ENCODE measurements around the gene TMEM187.
"Not testable (repeated sequence)": the region's sequence is repeated elsewhere in the genome, so short reads cannot be mapped to it uniquely, and the experiment has no call there.

Gene TMEM187

DNA sequence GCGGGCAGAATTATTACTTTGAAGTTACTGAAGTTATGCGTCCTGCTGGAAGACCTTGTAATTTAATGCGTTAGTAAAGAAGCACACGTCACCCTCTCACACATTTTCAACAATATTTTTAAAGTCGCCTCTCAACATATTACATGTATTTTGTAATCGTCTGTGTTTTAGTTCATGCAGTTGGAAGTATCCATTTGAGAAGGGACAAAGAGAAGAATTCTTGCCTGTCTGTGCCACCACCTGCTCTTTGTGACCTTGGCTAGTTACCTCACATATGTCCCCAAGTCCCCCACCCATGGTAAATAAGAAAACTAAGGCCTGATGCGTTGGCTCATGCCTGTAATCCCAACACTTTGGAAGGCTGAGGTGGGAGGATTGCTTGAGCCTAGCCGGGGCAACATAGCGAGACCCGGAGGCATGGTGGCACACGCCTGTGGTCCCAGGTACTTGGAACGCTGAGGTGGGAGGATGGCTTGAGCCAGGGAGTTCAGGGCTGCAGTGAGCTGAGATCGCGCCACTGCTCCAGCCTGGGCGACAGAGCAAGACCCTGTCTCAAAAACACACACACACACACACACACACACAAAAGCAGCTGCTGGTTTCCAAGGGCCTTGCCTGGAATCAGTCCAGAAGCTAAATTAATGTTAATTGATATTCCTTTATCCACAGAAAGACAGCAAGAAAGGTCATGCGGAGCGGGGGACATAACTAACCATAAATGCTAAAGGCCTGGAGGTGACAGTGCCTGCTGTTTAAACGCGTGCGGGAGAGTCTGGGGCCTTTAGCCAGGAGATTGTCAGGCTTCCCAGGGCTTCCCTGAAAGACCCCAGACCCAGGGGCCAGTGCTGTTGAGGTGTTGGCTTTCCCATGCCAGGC lies 811 bp downstream of the TMEM187 start:
- DNase-seq, result no peak

DNA sequence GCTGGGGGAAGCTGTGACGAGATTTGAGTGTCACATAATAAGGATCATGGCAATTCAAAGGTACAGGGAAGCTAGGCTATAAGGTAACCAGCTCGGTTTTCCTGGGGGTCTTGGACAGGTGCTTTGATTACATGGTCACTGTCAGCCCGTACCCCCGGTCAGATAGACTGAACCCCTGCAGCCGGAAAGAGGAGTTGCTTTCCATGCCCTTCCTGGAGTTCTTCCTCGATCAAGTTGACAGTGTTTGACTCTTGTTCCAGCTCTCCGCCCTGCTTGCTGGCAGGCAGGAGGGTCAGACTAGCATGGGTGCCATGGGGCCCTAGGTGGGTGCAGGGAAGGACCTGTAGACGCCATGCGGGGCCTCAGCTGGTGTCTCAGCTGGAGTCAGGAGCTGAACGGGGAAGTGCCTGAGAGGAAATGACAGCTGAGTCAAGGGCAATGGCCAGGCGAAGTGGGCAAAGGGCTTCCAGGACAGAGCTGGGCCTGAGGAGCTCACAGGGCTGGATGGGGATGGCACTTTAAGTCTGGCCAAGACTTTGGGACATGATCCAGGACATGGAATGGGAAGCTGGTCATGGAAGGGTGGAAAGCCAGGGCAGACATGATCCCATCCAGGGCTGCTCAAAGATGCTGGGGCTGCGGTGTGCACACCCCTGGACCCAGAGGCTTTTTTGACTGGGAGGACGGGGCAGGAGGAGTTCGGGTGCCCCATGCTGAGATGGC lies 1.6 kb downstream of the TMEM187 start:
- DNase-seq, result no peak

DNA sequence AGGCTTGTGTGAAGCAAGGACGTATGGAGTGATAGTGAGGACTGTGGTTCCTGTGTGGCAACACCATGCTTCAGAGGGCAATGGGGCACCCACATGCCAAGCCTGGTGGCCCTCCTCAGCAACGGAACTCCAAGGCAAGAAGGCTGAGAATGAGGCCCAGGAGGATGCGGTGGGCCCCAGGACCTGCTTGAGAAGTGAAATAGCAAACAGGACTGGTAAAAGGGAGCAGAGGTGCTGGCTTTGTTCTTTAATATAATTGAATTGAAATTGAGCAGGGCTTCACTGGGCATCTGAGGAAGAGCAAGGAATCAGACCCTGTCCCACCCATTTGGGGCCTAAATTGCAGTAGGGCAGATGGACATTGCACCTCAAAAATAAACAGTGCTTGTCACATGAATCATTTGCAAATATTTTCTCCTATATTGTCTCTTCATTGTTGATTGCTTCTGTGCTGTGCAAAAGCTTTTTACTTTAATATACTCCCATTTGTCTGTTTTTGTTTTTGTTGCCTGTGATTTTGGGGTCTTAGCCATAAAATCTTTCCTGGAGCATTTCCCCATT lies 2.3 kb downstream of the TMEM187 start:
- DNase-seq, result no peak

DNA sequence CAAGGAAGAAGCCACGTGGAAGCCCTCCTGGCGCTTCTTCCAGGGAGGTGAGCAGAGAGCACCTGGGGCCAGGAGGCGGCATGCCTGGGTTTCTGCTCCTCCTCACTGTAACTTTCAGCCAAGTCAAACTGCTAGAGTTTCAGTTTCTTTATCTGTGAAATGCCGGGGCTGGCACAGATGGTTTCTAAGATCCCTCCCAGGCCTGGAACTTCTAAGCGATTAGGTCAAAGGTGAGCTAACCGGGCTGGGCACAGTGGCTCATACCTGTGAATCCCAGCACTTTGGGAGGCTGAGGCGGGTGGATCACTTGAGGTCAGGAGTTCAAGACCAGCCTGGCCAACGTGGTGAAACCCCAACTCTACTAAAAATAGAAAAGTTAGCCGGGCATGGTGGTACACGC lies 7.8 kb downstream of the TMEM187 start:
- DNase-seq, result not testable (repeated sequence)

DNA sequence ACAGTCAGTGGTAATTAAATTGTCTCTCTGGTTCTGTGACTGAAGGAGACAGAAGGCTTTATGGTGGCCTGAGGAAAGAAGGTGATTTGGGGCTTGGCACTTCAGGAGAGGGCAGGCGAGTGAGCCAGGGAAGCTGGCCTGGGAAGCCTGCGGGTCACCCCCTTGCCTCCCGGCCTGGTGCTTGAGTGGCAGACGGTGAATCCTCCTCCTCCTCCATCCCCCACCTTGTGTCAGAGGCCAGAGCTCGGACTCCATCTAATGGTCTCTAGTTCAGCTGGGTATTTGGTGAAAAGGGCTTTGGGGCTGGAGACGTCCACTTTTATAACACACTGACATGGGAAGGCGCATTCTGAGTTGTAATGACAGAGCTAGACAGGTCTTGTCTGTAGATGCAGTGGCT lies 8.7 kb downstream of the TMEM187 start:
- DNase-seq, result no peak

DNA sequence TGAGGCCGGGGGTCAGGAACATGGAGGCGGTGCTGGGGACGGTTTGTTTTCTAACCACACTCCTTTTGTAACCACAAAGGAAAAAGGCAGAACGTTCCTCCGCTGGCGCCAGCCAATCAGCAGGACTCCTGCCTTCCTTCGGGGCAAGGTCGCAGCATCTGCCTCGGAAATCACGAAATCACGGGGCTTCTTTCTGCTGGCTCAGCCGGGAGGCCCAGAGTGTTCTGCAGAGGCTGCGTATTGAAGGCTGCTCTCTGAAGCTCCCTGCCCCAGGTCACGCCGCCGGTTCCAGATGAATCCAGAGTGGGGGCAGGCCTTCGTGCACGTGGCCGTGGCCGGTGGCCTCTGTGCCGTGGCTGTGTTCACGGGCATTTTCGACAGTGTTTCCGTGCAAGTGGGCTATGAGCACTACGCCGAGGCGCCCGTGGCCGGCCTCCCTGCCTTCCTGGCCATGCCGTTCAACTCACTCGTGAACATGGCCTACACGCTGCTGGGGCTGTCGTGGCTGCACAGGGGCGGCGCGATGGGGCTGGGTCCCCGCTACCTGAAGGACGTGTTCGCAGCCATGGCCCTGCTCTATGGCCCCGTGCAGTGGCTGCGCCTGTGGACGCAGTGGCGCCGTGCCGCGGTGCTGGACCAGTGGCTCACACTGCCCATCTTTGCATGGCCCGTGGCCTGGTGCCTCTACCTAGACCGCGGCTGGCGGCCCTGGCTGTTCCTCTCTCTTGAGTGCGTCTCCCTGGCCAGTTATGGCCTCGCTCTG lies 9.4 kb downstream of the TMEM187 start:
- DNase-seq, result no peak

DNA sequence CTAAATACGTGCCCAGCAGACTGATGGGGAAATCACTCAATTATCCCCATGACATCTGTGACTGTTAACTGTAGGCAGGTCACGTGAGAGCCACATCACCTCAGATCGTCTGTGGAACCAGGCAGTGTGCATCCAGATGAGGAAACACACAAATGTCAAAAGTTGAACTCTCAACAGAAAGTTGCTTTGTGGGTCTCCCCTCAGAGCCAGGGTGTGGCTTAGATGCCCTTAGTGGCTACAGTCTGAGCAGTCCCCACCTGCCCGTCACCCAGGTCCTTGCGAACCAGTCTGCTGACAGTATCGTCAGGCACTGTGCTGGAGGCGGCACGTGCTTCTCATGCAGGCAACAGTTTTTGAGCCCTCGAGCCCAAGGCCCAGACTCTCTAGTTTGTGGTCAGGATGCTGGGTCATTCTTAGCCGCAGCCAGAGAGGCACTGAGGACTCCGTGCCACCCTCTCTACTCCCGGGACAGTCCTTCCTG lies 10.8 kb downstream of the TMEM187 start:
- DNase-seq, result no peak

DNA sequence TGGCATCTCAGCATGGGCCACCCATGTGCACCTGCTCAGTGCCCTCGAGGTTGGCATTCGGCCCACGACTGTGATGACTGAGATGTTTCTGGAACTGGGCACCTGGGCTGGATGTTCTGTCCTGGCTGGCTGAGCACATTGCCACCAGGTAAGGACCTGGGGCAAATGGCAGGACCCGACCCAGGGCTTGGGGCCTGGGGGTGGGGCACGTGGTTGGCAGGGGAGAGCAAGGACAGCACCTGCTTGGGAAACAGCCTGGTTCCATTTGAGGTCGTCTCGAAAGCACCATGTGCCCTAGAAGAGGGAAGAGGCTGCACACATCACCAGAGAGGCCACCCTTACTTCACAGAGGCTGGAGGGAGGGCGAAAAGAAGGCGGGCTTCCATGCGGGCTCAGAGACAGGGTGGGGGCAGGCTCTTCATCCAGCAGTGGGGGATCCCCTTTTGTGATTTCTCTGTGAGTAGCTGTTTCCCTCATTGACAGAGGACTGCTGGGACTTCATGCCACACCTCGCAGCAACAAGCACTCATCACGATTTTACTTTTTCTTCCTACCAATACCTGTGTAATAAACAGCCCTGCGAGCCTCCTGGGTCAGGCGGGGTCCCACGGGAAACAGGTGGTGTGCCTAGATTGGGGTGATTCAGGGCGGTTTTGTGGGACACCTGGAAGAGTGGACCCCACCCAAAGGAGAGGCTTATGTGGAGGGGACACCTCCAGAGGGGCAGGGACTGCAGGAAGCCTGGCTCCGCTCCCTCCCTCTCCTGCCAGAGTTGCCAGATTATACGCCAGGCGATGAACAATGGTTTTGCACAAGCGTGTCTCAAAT lies 12.0 kb downstream of the TMEM187 start:
- no peak for DNase-seq

DNA sequence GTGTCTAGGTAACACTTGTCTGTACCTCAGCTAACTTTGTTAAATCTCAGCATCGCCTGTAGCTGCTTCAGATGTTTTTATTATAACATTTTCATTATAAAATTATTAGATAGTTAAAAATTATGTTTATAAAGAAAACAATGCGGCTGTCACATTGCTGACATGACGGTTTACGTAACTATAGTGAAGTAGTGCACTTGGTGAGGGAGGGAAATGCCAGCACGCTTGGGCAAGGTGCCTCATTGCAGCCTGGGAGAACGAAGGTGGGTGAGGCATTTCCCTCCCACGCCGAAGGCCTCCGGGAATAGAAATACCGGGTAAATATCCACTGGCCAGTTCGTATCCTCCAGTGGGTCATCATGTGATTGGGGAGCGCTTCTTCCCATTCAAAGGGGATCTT lies 15.9 kb downstream of the TMEM187 start:
- DNase-seq, result no peak

DNA sequence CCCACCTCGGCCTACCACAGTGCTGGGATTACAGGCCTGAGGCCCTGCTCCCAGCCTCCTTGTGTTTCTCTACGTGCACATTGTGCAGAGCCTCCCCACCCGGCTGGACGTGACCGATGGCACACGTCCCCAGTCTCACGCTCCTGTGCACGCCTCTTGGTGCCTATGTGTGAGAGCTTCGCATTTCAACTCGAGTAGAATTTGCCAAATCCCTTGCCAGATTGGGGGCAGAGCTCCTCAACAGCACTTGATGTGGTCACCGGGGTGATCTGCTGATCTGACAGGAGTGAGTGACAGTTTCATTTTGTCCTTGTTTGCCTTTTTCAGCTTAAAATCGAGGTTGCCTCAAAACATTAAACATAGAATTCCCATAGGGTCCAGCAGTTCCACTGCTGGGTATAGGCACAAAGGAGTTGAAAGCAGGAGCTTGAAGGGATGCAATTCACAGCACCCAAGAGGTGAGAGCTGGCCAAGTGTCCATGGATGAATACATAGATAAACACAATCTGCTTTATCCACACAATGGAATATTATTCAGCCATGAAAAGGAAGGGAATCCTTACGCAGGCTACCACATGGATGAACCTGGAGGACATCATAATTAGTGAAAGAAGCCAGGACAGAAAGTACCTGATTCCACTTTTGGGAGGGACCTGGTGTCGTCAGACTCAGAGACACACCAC lies 17.6 kb downstream of the TMEM187 start:
- no peak for DNase-seq

DNA sequence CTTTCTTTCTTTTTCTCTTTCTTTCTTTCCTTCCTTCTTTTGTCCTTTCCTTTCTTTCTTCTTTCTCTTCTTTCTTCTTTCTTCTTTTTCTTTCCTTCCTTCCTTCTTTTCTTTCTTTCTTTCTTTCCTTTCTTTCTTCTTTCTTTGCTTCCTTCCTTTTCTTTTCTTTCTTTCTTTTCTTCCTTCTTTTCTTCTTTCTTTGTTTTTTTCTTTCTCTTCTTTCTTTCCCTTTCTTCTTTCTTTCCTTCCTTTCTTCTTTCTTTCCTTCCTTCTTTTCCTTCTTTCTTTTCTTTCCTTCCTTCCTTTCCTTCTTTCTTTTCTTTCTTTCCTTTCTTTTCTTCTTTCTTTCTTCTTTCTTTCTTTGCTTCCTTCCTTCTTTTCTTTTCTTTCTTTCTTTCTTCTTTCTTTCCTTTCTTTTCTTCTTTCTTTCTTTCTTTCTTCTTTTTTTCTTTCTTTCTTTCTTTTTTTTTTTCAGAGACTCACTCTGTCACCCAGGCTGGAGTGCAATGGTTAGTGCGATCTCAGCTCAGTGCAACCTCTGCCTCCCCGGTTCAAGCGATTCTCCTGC lies 18.5 kb downstream of the TMEM187 start:
- DNase-seq, result no peak

DNA sequence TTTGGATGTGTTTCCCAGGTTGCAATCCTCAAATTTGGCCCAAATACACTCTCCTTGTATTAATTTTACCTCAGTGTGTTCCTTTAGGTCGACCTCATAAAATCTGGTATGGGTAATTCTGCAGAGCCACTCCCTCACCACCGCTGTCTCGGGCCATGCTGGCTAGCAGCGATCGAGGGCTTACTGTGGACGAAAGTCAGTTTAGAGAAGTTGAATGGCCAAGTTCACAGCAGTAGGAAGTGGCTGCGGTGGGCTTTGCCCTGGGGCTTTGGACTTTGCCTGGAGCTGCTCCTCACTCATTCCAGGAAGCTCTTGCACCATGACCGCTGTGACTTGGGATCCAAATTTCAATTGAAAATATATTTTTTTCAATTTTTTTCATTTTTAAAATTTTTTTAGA lies 19.6 kb downstream of the TMEM187 start:
- no peak for DNase-seq

DNA sequence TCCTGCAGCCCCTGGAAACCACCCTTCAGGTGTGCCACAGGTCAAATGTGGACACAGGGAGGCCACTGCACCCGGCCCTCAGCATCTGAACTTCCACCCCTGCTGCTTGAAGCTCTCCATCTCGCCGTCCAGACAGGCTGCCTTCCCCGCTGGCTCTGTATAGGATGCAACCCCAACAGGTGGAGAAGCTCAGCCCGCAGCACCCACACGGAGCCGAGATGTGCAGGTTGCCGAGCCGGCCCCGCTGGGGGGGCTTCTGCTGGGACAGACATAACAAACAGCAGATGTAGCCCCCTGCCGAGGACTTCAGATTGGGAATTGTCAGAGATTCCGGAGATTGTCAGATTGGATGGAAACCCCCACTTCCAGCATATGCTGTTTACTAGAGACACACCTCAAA lies 20.5 kb downstream of the TMEM187 start:
- no peak for DNase-seq

DNA sequence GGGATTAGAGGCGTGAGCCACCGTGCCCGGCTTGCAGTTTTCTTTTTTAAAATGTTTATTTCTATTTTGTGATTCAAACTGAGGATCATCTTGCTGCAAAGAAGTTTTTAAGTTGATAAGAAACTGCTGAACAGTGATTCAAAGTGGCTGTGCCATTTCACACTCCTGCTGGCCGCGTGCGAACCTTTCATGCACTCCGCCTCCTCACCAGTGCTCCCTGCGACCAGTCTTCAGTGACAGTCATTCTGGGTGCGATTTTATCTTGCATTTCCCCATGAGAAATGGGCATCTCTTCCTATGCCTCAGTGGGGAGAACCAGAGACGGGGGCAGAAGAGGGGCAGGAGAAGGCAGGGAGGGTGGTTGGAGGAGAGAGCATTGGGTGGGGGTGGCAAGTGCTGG lies 21.4 kb downstream of the TMEM187 start:
- no peak for DNase-seq

DNA sequence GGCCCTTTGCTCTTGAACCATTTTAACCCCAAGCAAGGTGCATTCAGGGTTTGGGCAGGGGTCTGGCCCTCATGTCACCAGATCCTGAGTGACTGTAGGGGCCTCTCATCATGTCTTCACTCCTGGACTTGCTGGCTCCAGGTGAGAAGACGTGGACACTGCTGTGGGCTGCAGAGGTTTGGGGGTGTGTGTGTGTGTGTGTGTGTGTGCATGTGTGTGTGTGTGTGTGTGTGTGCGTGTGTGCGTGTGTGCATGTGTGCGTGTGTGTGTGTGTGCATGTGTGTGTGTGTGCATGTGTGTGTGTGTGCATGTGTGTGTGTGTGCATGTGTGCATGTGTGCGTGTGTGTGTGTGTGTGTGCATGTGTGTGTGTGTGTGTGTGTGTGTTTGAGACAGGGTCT lies 21.8 kb downstream of the TMEM187 start:
- DNase-seq, result not testable (repeated sequence)

DNA sequence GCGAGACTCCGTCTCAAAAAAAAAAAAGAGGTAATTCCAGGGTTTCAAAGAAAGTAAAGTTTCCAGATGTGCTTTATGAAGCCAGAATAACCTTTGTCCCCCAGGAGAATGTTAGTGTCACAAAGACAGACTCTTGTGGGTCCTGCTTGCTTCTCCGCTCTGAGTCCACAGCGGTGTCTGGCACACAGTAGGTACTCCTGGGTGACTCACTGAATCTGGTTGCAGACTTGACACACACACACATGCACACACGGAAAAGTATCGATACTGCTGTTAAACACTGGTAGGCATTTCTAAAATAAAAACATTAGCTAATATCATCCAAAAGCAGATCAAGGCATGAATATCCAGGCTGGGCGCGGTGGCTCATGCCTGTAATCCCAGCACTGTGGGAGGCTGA lies 22.9 kb downstream of the TMEM187 start:
- no peak for DNase-seq

DNA sequence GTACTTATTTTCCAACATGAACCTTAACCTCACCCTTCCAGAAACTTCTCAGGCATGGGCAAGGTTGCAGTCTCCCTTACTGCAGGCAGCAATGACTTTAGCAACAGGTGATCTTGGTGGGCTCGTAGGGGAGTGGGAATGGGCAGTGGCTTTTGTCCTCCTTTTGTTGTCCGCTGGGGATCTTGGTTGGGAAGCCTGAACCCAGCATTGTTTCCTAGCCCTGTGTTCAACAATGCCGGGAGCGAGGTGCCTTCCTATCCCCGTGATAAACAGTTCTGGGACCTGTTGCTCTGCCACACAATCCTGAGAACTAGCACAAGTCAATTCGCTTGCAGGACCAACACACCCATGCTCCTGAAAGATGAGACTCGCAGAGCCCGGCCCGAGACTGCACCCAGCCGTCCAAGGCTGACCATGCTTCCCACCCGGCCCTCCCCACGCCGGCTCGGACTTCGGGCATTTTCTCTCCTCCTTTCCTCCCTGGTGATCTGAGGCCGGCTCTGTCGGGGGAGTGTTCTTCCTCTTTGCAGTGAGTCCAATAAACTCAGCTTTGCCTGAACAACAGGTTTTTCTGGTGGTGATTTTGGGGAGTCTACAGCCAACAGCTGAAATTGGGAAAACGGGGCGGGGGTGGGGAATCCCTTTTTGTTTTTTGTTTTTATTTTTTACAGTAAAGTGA lies 26.9 kb downstream of the TMEM187 start:
- no peak for DNase-seq

DNA sequence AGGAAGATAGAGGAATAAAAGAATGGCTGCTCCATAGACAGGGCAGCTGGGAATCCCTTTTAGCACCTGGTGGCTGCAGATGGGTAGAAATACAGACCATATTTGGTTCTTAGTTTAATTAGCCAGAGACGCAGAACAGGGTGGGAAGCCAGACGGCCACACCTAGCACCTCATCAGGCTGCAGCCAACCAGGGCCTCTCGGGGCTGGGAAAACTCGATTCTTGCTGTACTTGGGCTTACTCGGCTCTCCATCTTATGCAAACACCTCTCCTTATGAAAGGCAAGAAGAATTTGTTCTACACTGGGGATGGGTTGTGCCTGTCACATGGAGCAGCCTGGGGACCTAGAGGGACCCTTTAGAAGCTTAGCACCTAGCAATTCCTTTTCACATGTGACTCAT lies 27.5 kb downstream of the TMEM187 start:
- DNase-seq, result no peak

DNA sequence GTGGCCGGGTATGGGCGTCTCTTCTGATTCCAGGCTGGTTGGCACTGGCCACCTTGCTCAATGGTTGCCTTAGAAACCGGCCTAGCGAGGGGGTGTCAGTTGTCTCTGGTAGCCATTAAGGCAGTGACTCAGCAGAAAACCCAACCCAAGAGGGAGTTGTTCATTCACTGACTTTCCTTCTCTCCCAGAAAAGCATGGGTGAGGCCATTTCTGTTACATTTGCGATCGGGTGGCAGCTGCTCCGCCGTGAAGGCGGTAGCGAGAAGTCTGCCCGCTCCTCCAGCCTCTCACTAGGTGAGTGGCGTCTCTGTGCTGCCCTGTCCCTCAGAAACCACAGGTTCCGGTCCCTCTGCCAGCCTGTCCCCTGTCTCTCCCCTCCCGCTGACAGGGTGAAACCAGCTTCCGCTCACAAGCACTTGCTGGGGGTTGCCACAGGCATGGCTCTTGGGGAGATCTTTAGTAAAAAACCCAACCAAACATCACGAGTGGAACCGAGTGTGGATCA lies 29.7 kb downstream of the TMEM187 start:
- DNase-seq, result no peak

DNA sequence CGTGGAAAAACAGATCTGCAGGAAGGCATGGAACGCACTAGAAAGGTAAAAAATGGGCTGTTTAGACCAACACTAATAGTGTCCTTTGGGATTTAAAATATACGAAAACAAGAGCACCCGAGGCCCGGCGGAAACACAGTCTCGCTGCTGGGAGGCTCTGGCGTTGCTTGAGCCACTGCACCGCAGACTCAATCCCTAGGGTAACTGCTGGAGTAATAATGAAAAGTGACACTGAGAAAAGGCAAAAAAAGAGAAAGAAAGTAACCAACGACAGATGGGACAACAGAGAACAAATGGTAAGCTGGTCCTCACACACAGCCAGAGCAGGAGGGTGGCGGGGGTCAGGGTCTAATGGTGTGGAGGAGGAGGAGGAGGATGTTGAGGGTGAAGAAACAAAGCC lies 31.8 kb downstream of the TMEM187 start:
- no peak for DNase-seq

Measured in NCI-H526 treated with DMSO at 0.1 percent for 48 hours (cell line).